Activated CD8-positive, alpha-beta memory T cell treated with anti-CD3 and anti-CD28 coated beads for 4 hours (primary cell): ENCODE measurements around the gene TRIM49D1.
"Not testable (repeated sequence)": the region's sequence is repeated elsewhere in the genome, so short reads cannot be mapped to it uniquely, and the experiment has no call there.

Experiments used
- DNase-seq, 2 donors: peaks; one replicate each; pipeline ENCODE4 v3.0.0-alpha.2; 2020; ENCODE audit warnings: low read depth in 2 of 2

The TRIM49D1 gene, protein sequence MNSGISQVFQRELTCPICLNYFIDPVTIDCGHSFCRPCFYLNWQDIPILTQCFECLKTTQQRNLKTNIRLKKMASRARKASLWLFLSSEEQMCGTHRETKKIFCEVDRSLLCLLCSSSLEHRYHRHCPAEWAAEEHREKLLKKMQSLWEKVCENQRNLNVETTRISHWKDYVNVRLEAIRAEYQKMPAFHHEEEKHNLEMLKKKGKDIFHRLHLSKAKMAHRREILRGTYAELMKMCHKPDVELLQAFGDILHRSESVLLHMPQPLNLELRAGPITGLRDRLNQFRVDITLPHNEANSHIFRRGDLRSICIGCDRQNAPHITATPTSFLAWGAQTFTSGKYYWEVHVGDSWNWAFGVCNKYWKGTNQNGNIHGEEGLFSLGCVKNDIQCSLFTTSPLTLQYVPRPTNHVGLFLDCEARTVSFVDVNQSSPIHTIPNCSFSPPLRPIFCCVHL

DNA sequence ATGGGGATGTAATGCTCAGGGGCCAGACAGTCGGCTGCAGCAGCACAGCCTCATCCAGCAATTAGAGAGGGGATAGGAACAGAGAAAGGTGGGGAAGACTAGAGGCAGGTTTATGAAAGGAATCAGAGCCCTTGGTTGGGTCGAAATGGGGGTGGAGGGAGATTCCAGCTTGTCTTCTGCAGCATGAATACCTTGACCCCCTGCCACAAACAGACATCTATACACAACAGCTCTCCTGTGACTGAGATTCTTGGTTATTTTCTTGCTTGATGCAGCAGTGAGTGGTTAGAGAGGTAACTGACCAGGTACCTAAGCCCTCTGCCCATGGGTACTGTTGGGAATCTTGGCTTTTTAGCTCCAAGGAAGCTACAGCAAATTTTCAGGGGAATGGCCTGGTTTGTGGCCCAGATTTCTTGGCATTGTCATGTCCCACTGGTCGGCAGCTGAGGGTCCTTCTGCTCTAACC lies at the start of gene TRIM49D1:
Gene TRIM49D1 (minus strand): TSS at position 51 of the 466 bp plus-strand sequence. CDS start 4,535 bp downstream, outside the sequence.
- no peak for DNase-seq

DNA sequence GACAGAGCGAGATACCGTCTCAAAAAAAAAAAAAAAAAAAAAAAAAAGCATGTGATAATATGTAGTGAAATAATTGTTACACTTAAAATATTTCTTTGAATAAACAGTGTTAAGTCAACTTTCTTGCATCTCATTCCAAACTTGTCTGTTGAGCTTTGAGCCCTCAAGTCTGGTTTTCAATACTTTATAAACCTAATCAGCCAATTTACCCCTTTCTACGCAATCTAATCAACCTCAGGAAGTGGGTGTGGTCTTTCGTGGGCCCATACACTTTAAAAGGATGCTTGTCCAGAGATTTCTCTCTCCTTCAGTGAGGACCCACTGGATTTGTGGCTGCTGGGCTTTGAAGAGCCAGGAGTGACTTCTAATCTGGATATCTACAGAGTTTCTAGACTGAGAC lies 43.7 kb upstream of the TRIM49D1 start, which contains the start of gene TRIM64:
Gene TRIM64 (plus strand): TSS at position 301 of the 400 bp plus-strand sequence. CDS start 2,467 bp downstream, outside the sequence.
- DNase-seq, result not testable (repeated sequence)

DNA sequence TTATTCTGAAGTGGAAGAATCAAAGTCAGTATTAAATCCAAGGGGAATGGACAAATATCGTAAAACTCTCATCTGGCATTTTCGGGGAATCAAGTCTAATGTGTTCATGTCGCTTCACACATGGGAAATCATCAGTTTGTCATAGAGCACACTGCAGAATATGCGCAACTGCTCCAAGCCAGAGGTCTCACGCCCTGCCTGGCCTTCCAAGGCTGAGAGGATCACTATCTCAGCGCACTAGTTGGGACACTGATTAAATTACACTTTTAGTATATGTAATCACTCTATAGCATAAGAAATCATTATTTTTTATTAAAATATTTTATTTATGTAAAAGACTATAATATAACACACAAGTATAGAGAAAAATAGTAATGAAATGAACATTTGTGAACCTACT lies 38.8 kb upstream of the TRIM49D1 start:
- DNase-seq, result not testable (repeated sequence)

DNA sequence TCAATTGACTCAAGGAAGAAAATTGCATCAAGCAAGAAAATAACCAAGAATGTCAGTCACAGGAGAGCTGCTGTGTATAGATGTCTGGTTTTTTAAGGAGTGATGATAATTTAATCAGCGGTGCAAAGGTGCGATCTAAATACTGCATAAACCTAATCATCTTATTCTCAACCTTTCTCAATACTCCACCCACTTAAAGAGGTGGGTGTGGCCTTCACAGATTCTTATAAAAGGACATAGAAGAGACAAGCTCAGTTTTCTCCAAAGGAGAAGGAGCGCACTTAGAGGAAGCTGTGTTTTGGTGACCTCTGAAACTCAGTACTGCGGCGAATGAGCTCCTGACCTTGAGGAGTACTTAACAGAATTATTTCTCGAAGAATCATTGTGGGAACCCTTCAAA lies 1.7 kb upstream of the TRIM49D1 start, which contains the start of gene TRIM49D2:
Gene TRIM49D2 (plus strand): TSS at position 301 of the 400 bp plus-strand sequence. CDS start 2,698 bp downstream, outside the sequence.
- DNase-seq, result not testable (repeated sequence)

DNA sequence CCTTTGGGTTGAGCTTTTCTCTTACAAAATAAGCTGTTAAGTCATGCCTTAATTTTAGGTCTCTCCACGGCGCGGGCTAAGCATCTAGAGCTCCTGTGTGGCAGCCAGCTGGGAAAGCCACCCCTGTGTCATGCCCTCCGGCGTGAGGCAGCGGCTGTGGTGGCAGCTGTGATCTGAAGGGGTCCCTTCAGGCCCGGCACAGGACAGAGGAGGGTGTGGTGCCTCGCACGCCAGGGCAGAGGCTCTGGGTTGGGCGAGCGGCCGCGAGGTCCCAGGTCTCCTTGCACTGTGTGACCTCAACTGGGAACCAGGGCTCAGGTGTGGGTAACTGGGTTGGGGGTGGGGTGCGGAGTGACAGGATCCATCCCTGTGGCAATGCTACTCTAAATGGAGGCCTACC lies 21.2 kb downstream of the TRIM49D1 start:
- not testable (repeated sequence) for DNase-seq

DNA sequence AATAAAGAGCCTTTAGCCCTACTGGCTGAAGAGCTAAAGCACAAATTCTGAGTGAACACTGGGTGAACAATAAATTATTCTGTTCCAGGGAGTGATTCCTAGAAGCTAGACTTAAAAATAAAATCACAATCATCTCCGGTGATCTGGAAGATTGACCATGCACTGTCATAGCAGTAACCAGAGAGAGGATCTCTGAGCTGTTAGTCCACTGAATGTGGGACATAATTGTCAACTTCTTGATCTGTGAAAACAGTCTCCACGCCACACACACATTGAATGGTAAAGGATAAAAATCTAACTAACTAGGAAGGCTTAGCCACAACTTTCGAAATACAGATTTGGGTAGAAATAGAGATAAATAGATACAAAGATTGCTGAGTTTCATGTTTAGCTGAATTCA lies 28.8 kb downstream of the TRIM49D1 start:
- not testable (repeated sequence) for DNase-seq

DNA sequence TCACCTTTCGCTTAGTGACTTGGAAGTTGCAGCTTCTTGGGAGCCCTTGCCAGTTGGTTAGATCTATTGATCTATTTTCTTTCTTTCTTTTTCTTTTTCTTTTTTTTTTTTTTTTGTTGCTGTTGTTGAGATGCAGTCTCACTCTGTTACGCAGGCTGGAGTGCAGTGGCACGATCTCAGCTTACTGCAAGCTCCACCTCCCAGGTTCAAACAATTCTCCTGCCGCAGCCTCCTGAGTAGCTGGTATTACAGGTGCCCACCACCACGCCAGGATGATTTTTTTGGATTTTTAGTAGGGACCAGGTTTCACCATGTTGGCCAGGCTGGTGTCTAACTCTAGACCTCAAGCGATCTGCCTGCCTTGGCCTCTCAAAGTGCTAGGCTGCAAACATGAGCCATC lies 44.5 kb downstream of the TRIM49D1 start:
- not testable (repeated sequence) for DNase-seq

DNA sequence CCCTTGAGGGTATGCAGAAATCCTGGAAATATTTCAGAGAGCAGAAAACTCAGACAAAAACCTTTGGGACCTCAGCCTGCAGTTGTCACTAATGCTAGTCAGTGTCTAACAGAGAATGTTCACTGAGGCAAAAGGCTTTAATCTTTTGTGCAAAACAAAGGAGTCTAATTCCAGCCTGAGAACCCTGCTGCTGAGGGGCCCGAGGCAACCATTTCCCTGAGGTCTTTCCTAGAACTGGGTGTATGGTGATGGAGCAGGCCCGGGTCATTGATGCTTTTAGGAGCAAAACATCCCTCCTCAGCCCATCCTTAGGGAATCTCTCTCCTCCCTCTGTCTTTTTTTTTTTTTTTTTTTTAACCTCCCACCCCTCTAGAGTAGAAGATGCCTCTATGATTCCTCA lies 49.5 kb downstream of the TRIM49D1 start:
- not testable (repeated sequence) for DNase-seq

DNA sequence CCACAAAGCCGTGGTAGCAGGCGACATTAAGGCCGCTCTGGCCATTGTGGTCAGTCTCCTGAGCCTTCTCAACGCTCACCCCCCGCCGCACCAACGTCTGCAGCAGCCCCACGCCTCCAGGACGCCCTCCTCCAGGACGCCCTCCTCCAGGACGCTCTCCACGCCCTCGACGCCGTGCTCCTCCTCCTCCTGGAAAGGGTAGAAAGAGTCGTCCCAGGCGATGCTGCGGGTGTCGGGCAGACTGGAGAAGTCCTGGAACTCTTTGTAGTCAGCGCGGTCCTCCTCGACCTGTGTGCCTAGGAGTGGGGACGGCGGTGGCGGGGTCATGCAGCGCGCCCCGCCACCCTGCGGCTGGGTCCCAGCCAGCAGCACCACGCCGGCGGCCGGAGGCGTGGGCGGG lies 56.8 kb downstream of the TRIM49D1 start:
- DNase-seq, result not testable (repeated sequence)

DNA sequence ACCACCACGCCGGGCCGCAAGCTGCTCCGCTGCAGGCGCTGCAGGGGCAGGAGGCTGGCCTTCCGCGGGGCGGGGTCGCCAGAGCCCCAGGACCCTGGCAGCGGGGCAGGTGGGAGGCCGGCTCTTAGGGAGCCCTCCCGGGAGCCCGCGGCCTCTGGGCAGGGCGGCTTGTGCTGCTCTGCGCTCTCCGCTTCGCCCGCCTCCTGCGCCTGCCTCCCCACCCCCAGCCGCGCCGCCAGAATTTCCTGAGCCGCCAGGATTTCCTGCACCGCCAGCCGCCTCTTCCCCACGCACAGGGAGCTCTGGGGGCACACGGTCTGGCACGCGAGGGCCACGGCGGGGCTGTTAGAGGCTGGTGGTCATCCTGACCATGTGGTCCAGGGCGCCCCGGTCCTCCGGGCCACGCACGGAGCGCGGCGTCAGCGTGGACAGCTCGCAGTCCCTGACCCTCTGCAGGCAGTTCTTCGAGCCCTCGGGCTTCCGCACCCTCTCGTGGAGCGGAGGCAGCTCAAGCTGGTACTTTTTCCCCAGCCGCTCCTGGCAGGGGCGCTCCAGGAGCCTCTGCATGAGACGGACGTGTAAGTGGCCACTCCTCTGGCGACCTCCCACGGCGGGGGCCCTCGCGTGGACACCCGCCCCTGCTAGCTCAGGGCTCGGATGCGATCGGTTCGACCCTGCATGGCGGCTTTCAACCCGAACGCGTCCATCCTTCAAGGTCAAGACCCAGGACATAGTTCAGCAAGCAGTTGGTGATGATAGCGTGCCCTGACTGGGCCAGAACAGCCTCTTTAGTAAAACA lies 57.9 kb downstream of the TRIM49D1 start:
- not testable (repeated sequence) for DNase-seq
